SH-SY5Y (cell line): ENCODE measurements around the gene SPINK6.

ENCODE experiments used
- GATA2 ChIP-seq: IDR thresholded peaks from 2 replicates; pipeline ENCODE4 v1.6.1; 2011; ENCODE audit warnings: mild to moderate bottlenecking, low read depth, low read length
- GATA3 ChIP-seq: IDR thresholded peaks from 2 replicates; pipeline ENCODE4 v1.6.1; 2011; ENCODE audit warnings: low read depth, mild to moderate bottlenecking, low read length, moderate library complexity

DNA sequence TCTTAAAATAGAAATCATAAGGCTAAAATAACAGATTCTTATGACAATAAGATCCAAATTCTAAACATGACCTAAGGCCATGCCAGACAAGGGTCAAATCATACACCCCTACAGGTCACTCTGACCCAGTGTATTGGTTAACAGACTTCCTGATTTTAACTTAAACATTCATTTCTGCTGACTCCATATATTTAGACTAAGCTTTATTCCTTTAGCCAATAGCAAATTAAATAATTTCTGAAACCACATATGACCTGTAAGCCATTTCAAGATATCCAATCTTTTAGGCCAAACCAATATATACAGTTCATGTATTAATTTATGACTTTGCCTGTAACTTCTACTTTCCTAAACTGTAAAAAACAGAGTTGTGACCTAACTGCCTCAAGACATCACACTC, 58.4 kb downstream of the SPINK6 start:
- TF ChIP-seq GATA3 (no peak), GATA2 (no peak)
